ENCODE measurements around the gene CLEC18B.
"Not testable (repeated sequence)": the region's sequence is repeated elsewhere in the genome, so short reads cannot be mapped to it uniquely, and the experiment has no call there.

Gene CLEC18B

DNA sequence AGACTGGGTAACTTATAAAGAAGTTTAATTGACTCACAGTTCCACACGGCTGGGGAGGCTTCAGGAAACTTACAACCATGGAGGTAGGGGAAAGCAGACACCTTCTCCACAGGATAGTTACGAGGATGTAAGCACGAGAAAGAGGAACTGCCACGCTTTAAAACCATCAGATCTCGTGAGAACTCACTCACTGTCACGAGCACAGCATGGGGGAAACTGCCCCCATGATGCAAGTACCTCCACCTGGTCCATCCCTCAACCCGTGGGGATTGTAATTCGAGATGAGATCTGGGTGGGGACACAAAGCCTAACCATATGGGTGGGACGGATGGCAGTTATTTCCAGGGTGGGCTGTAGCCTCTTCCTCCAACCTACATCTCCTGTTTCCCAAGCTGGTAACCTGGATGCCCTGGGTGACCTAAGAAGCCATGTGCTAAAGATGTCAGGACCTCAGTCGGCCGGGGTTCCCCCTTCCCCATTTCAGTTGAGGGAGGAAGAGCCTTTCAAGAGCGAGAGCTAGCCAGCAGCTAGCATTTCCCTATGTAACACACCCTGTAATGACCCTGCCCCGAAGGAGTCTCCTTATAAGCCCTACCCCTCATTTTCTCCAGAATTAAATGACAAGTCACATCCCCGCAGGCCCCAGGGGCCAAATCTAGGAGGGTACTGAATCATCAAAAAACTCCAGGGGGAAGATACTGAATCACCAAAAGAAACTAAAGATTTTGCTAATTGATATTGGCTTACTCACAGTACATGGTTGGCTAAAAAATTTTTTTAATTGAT is 16.9 kb downstream of the CLEC18B start:
- not testable (repeated sequence) for DNase-seq

- not testable (repeated sequence) for DNase-seq
Observed at GRCh38 chr16:74400238-74400637, 21.0 kb downstream of the CLEC18B start.

- not testable (repeated sequence) for DNase-seq
Observed at GRCh38 chr16:74398212-74398895, 22.9 kb downstream of the CLEC18B start.

- not testable (repeated sequence) for DNase-seq
Observed at GRCh38 chr16:74396521-74397017, 24.7 kb downstream of the CLEC18B start.

DNA sequence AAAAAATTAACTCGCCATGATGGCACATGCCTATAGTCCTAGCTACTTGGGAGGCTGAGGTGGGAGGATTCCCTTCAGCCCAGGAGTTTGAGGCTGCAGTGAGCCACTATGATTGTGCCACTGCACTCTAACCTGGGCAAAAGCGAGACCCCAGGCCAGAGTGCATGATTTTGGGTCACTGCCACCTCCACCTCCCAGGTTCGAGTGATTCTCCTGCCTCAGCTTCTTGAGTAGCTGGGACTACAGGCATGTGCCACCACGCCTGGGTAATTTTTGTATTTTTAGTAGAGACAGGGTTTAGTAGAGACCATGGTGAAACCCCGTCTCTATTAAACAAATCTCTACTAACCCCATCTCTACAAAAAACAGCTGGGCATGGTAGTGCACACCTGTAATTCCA is 26.7 kb downstream of the CLEC18B start:
- DNase-seq = not testable (repeated sequence)

GRCh38 chr16:74394131-74394530 is 27.1 kb downstream of the CLEC18B start:
- DNase-seq = not testable (repeated sequence)

GRCh38 chr16:74391454-74392050 is 29.7 kb downstream of the CLEC18B start:
- DNase-seq = not testable (repeated sequence)

- DNase-seq = not testable (repeated sequence)
Observed at GRCh38 chr16:74382339-74383034, 38.8 kb downstream of the CLEC18B start.

DNA sequence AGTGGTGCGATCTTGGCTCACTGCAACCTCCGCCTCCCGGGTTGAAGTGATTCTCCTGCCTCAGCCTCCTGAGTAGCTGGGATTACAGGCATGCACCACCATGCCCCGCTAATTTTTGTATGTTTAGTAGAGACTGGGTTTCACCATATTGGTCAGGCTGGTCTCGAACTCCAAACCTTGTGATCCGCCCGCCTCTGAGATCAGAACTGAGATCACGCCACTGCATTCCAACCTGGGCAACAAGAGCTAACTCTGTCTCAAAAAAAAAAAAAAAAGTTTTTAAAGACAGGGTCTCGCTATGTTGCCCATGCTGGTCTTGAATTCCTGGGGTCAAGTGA is 47.5 kb downstream of the CLEC18B start:
- not testable (repeated sequence) for DNase-seq

DNA sequence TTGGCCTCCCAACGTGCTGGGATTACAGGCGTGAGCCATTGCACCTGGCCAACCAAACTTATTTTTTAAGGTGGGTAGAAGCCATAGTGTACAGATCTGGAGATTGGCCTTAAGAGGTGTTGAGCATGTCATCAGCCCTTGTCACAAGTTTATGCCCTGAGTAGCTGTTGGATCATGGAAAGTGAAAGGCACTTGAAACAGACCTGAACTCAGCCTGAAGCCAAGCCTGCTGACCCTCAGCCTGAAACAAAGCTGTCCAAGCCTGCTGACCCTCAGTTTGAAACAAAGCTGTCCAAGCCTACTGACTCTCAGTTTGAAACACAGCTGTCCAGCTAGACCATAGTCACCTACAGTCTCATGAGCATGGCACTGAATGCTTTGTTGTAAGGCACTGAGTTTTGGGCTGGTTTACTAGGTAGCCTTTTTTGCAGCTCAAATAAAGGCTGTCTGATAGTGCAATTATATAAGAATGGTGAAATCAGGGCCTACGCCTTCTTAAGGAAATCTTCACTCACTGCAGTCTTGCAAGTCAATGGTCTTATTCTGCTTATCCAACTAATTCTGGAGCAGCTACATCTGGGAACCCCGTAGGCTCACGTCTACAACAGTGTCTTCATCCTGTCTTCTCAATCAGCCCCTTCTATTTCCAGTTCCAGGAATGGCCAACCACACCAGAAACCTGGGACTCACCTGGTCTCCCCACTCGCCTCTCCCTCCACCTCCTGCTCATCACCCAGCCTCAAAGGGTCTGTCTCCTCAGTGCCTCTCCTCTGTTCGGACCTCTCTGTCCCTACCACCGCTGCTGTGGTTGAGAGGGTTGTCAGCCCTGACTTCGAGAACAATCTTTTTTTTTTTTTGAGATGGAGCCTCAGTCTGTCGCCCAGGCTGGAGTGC is 48.1 kb downstream of the CLEC18B start:
- no peak for DNase-seq

DNA sequence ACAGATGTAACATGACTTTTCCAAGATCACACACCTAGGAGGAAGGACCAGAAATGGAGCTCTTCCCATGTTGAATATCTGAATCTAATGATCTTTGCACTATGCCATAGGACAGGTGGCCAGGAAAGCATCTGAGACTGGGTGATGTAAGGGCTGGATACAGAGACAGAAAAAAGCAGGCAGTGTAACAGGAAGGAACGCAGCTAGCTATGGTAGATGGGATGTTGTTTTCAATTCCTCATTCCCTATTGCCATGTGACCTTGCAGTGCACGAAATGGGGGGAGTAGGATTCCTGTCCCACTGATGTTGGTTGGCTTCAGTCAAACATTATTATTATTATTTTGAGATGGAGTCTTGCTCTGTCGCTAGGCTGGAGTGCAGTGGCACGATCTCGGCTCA is 48.9 kb downstream of the CLEC18B start:
- no peak for DNase-seq

DNA sequence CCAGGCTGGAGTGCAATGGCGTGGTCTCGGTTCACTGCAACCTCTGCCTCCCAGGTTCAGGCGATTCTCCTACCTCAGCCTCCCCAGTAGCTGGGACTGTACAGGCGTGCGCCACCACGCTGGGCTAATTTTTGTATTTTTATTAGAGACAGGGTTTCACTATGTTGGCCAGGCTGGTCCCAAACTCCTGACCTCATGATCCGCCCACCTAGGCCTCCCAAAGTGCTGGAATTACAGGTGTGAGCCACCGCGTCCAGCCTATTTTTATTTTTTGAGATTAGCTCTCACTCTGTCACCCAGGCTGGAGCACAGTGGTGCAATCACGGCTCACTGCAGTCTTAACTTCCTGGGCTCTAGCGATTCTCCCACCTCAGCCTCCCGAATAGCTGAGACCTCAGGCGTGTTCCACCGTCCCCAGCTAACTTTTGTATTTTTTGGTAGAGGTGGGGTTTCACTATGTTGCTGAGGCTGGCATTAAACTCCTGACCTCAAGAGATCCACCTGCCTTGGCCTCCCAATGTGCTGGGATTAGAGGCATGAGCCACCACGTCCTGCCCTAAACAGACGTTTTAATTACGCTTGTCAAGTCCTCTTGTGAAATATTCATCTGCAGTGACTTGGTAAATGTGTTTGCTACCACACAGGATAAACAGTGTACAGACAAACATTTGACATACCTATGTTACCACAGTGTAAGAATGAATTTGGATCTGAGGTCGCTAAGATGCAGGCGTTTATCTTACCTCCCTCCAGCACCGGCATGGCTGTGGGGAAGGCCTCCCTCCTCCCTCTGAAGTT is 50.7 kb downstream of the CLEC18B start:
- DNase-seq = not testable (repeated sequence)

DNA sequence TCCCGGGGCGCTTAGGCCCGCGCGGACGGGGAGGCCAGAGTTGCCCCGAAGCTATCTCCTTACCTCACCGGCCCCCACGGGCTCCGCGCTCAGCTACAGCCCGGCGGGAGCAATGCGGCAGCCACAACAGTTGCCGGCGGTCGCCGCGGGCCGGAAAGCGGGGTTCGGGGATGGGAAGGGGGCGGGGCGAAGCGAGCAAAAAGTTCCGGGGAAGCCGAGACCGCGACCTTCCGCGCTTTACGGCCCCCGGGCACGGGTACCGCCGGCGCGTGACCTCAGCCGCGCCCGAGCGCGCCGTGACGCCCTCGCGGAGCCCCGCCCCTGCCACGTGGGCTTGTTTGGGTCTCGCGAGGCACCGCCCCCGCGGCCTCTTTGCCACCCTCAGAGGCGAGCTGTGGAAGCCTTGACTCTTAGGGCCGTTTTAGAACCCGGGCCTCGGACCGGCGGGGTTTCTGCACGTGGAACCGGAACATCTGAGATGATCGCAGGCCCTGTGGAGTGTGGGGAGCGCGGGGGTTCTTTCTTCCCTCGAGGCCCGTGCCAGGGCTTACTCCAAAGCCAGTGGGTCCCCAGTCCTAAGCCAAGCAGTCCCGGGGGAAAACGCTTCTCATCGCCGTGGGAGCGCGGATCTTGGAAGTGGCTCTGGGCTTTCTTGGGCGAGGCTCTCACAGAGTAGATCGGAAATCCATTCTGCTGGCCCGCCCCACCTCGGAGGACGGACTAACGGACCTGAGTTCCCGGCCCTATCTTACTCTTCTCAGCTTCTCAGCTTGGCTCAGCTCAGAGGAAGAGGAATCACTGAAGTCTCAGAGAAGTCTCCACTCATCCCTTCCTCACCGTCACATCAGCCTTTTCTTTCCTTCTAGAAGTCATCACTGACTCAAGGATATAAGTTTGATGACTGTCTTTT is 53.0 kb downstream of the CLEC18B start:
- peak; percentile 100 for DNase-seq

DNA sequence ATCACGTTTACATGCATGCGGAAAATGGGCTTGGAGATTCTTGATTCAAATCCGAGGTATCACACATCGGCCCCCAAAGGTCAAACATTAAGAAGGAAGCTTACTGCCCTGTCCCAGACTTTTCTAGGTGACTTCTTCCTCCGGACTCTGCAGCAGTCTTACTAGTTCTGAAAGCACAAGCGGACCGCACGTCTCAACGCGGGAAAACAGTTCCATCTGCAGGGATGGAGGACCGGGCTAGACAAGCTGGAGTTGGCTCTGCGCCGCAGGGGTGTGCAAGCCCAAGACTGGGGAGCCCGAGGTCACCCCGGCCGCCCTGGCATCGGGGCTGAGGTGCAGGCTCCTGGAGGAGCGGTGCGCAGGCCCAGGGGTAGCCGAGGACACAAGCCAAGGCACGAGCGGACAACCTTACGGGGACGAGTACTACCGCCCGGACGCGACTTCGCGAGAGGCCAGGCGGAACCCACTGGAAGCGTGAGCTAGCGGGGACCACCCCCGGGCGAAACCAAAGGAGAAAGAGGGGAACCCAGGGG is 53.7 kb downstream of the CLEC18B start:
- not testable (repeated sequence) for DNase-seq

- DNase-seq = not testable (repeated sequence)
Observed at GRCh38 chr16:74361646-74362610, 59.4 kb downstream of the CLEC18B start.
